ENCODE data around the gene ANKRD12.

GRCh38 chr18:9177466-9177865 lies 40.9 kb downstream of the ANKRD12 start:
- no peak for TF ChIP-seq CTCF (IDR thresholded peaks at IDR 0.05)
- no peak for TF ChIP-seq POLR2A (IDR thresholded peaks at IDR 0.05)
